Endodermal cell (in vitro differentiated cells): ENCODE data around the gene TYK2. TPM values are rescaled to one million over a fixed set of nuclear protein-coding genes. Genes with fewer than 3 reads are reported as not detected.

ENCODE experiments used
- DNase-seq: peaks from one replicate; pipeline ENCODE4 v3.0.0-alpha.2; 2017
- H3K27ac ChIP-seq: 2 replicates; pipeline ENCODE4 v1.5.1; 2013; ENCODE audit warnings: mild to moderate bottlenecking, low read depth, low read length, moderate library complexity
- H3K27me3 ChIP-seq: 2 replicates; pipeline ENCODE4 v1.6.1; 2013; ENCODE audit warnings: mild to moderate bottlenecking, low read length, moderate library complexity; ENCODE audit not compliant: insufficient read depth, control insufficient read depth, poor library complexity, severe bottlenecking
- H3K36me3 ChIP-seq: 2 replicates; pipeline ENCODE4 v1.7.0; 2013; ENCODE audit warnings: mild to moderate bottlenecking, low read length, moderate library complexity; ENCODE audit not compliant: control insufficient read depth, insufficient read depth
- H3K4me1 ChIP-seq: one replicate; pipeline ENCODE4 v1.7.0; 2013; ENCODE audit warnings: low read length; ENCODE audit not compliant: control insufficient read depth, insufficient read depth
- H3K4me3 ChIP-seq: 2 replicates; pipeline ENCODE4 v1.5.1; 2013; ENCODE audit warnings: mild to moderate bottlenecking, low read length, moderate library complexity
- H3K9ac ChIP-seq: 2 replicates; pipeline ENCODE4 v1.6.1; 2013; ENCODE audit warnings: mild to moderate bottlenecking, low read length, moderate library complexity; ENCODE audit not compliant: poor library complexity, severe bottlenecking; ENCODE audit errors: extremely low read depth
- H3K9me3 ChIP-seq: 2 replicates; pipeline ENCODE4 v1.6.1; 2013; ENCODE audit warnings: mild to moderate bottlenecking, low read length, moderate library complexity; ENCODE audit not compliant: control insufficient read depth
- H3K27ac Mint-ChIP-seq: 2 replicates; pipeline ENCODE4 v1.8.0; 2020; ENCODE audit warnings: mixed read lengths
- H3K27me3 Mint-ChIP-seq: 2 replicates; pipeline ENCODE4 v1.8.0; 2021; ENCODE audit warnings: mild to moderate bottlenecking, mixed read lengths; ENCODE audit not compliant: insufficient read depth
- H3K36me3 Mint-ChIP-seq: 2 replicates; pipeline ENCODE4 v1.8.0; 2020; ENCODE audit warnings: low read depth, mixed read lengths
- H3K4me1 Mint-ChIP-seq: 2 replicates; pipeline ENCODE4 v1.8.0; 2020; ENCODE audit warnings: mixed read lengths
- H3K4me3 Mint-ChIP-seq: 2 replicates; pipeline ENCODE4 v1.8.0; 2020; ENCODE audit warnings: mild to moderate bottlenecking, moderate library complexity, mixed read lengths
- H3K9me3 Mint-ChIP-seq: 2 replicates; pipeline ENCODE4 v1.8.0; 2020; ENCODE audit warnings: mild to moderate bottlenecking, mixed read lengths
- WGBS, 2 experiments: methylation state at CpG; one replicate each; pipeline versions ENCODE4 v1.1.5 to v1.1.7; 2013; ENCODE audit warnings: missing lambda C conversion rate in 2 of 2, mixed read lengths in 1 of 2; ENCODE audit not compliant: insufficient coverage in 1 of 2, insufficient read length in 1 of 2; 5-methylcytosine and 5-hydroxymethylcytosine counted together
- total RNA-seq, 2 donors: library from RNA; stranded (reverse); fragmentation: NEBNext Ultra II Directional in 1 of 2; extraction: Animal tissue kit (Norgen Biotek cat#: 25700) in 1 of 2; gene quantifications; 2 replicates in 1 of 2; 3 replicates in 1 of 2; pipeline ENCODE4 v1.2.1, GENCODE V29; 2021
- TF ChIP-seq, protein P1 (sequence below): fragments of 200-600 bp; sonication (generic); conservative IDR thresholded peaks from 2 replicates; pipeline ENCODE4 v1.5.0; 2021; ENCODE audit warnings: antibody characterized with exemption, mild to moderate bottlenecking

TYK2 gene
- total RNA-seq, 2 donors from 2014 or later: 63.5 to 65.8 TPM

DNA sequence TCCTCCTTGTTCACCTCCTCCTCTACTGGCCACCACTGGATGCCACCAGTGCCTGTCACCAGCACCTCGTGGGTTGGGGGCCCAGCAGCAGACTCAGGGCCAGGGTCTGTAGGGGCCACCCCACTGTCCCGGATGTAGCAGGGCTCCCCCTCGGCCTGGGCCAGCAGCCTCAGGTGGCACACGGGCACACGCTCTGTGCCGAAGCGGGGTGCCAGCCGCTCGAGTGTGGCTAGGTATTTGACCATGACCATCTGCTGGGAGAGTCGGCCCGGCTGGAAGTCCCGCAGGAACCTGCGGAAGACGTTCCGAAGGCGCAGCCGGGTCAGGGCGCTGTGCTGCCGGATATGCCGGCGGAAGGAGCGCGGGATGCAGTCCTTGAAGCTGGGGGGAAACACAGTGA is 14.9 kb downstream of the TYK2 start:
- H3K27ac ChIP-seq: no peak overlapping the region
- no peak for DNase-seq
- H3K9ac ChIP-seq: no peak overlapping the region
- H3K36me3 Mint-ChIP-seq: peaks cover 59% of the 10 kb centered on the region
- no peaks in the 10 kb centered on the region for H3K4me1 Mint-ChIP-seq
- no peak overlapping the region for H3K27ac Mint-ChIP-seq
- TF ChIP-seq, protein P1, sequence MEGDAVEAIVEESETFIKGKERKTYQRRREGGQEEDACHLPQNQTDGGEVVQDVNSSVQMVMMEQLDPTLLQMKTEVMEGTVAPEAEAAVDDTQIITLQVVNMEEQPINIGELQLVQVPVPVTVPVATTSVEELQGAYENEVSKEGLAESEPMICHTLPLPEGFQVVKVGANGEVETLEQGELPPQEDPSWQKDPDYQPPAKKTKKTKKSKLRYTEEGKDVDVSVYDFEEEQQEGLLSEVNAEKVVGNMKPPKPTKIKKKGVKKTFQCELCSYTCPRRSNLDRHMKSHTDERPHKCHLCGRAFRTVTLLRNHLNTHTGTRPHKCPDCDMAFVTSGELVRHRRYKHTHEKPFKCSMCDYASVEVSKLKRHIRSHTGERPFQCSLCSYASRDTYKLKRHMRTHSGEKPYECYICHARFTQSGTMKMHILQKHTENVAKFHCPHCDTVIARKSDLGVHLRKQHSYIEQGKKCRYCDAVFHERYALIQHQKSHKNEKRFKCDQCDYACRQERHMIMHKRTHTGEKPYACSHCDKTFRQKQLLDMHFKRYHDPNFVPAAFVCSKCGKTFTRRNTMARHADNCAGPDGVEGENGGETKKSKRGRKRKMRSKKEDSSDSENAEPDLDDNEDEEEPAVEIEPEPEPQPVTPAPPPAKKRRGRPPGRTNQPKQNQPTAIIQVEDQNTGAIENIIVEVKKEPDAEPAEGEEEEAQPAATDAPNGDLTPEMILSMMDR: no peak
- H3K4me1 ChIP-seq: no peaks in the 10 kb centered on the region
- H3K36me3 ChIP-seq: peaks cover 29% of the 10 kb centered on the region
- H3K27me3 Mint-ChIP-seq: no peaks in the 10 kb centered on the region
- no peaks in the 10 kb centered on the region for H3K27me3 ChIP-seq
- no peaks in the 10 kb centered on the region for H3K9me3 Mint-ChIP-seq
- WGBS, 2 experiments: 93 to 94% methylated on average over 21 to 23 of the region's 23 CpGs
- no peak overlapping the region for H3K4me3 Mint-ChIP-seq
- H3K9me3 ChIP-seq: no peaks in the 10 kb centered on the region
- H3K4me3 ChIP-seq: no peak overlapping the region

DNA sequence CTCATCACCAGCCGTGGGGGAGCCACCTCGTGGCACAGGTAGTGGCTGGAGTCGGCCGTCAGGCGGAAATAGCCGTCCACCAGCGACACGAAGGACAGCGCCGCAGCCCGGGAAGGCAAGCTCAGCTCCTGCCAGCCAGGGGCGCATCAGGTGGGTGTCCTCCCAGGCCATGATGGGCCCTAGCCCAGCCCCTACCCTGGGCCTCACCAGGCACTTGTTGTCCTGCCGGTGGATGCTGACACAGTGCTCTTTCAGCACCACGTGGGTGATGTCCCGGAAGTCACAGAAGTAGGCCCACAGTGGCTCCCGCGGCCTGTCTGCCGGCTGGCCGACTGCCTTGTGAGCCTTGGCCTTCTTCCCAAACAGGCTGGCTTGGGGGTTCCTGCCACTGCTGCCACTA is 15.7 kb downstream of the TYK2 start:
- Histone ChIP-seq H3K27ac (no peak overlapping the region), H3K4me1 (no peaks in the 10 kb centered on the region), H3K4me3 (no peak overlapping the region), H3K9me3 (no peaks in the 10 kb centered on the region), H3K27me3 (no peaks in the 10 kb centered on the region), H3K9ac (no peak overlapping the region), H3K36me3 (peaks cover 29% of the 10 kb centered on the region)
- Mint-ChIP-seq H3K9me3 (no peaks in the 10 kb centered on the region), H3K4me1 (no peaks in the 10 kb centered on the region), H3K27ac (no peak overlapping the region), H3K36me3 (peaks cover 57% of the 10 kb centered on the region), H3K4me3 (no peak overlapping the region), H3K27me3 (no peaks in the 10 kb centered on the region)
- DNase-seq: no peak
- 86 to 91% methylated on average over 9 to 19 of the region's 19 CpGs for WGBS, 2 experiments
- TF ChIP-seq, protein P1: no peak

DNA sequence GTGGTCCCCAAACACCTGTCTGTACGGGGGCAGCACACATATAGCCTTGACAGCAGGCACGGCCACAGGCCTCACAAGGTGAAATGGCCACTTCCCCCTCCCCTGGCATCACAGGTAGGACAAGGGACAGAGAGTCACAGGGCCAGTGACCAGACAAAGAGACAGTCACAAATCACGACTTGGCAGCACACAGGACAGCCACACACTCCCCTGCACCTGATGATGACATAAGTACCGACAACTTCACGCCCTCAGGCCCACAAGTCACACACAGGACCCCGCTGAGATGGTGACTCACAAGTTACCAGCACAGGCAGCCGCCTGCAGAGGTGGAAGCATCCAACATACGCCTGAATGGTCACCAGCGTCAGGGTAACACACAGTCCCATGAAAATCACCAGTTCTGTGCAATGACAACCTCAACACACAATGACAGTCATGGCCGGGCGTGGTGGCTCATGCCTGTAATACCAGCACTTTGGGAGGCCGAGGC is 16.5 kb downstream of the TYK2 start:
- Histone ChIP-seq H3K9me3 (no peaks in the 10 kb centered on the region), H3K9ac (no peak overlapping the region), H3K4me3 (no peak overlapping the region), H3K4me1 (no peaks in the 10 kb centered on the region), H3K27ac (no peak overlapping the region), H3K36me3 (peaks cover 29% of the 10 kb centered on the region), H3K27me3 (no peaks in the 10 kb centered on the region)
- WGBS, 2 experiments: 83 to 93% methylated on average over 12 of the region's 12 CpGs
- Mint-ChIP-seq H3K4me1 (no peaks in the 10 kb centered on the region), H3K27ac (no peak overlapping the region), H3K36me3 (peaks cover 54% of the 10 kb centered on the region), H3K4me3 (no peak overlapping the region), H3K9me3 (no peaks in the 10 kb centered on the region), H3K27me3 (no peaks in the 10 kb centered on the region)
- TF ChIP-seq, protein P1: no peak
- DNase-seq: no peak
